ENCODE results near the gene FAM163B. TPM values are rescaled to one million over a fixed set of nuclear protein-coding genes. Genes with fewer than 3 reads are reported as not detected.

Gene FAM163B
- total and polyA plus RNA-seq, 2 donors (not counting 3 experiments of a cell fraction or from before 2014, with no cell fraction given), result not detected

- intact Hi-C loops (cut with micrococcal nuclease), result no loop called here
- BruUV-seq (replicated peaks), result no TSS peak
- Histone ChIP-seq H4K20me1 (replicated peaks; ENCODE audit: control insufficient read depth, extremely low read depth, insufficient read depth, low read length) (no peaks in the 10 kb centered on the region), H3K27ac (ENCODE audit: insufficient read depth, low read depth, low read length) (no peak overlapping the region), H3K36me3 (ENCODE audit: control insufficient read depth in 2 of 2, extremely low read depth in 1 of 2, insufficient read depth in 2 of 2, low read length in 2 of 2) (no peaks in the 10 kb centered on the region), H3K4me3 (replicated peaks in 1 of 3; ENCODE audit: insufficient read depth in 1 of 3, low read depth in 1 of 3, low read length in 3 of 3) (no peak overlapping the region), H3K9me3 (replicated peaks; ENCODE audit: control insufficient read depth, insufficient read depth, low read length) (no peaks in the 10 kb centered on the region), H3K4me2 (ENCODE audit: insufficient read depth, low read length) (no peak overlapping the region), H3K9ac (replicated peaks; ENCODE audit: extremely low read depth, insufficient read depth, low read length) (no peak overlapping the region), H3K27me3 (ENCODE audit: control insufficient read depth in 2 of 2, insufficient read depth in 2 of 2, low read length in 2 of 2) (no peaks in the 10 kb centered on the region), H3K79me2 (ENCODE audit: control insufficient read depth, insufficient read depth, low read length) (no peaks in the 10 kb centered on the region), H3K4me1 (ENCODE audit: control insufficient read depth, extremely low read depth, insufficient read depth, low read length) (no peaks in the 10 kb centered on the region), H2AFZ (ENCODE audit: low read depth, low read length) (no peak overlapping the region), H3K9me1 (replicated peaks; ENCODE audit: control insufficient read depth, extremely low read depth, insufficient read depth, low read length) (no peaks in the 10 kb centered on the region)
- FAIRE-seq (no peak), DNase-seq (ENCODE audit: low read depth, low spot score) (no peak)
- ChIA-PET CTCF (no interaction called here), POLR2A (no interaction called here)
- dilution Hi-C loops (cut with MboI; ENCODE audit: extremely low pct_ligation_motif_present, low sequenced_read_pairs), result no loop called here
- TF ChIP-seq MYC (IDR thresholded peaks at IDR 0.05; ENCODE audit: low read depth, low read length) (no peak), POLR2A (IDR thresholded peaks at IDR 0.05; ENCODE audit: low read depth, low read length) (no peak), POLR2AphosphoS5 (IDR thresholded peaks at IDR 0.05; ENCODE audit: insufficient read depth, low read depth, low read length) (no peak), GATA2 (IDR thresholded peaks at IDR 0.05; ENCODE audit: insufficient read depth, insufficient read length, low read depth, low read length) (no peak), JUN (IDR thresholded peaks at IDR 0.05; ENCODE audit: borderline replicate concordance, insufficient read depth, insufficient read length, low read depth) (no peak), EZH2 (IDR thresholded peaks at IDR 0.05; ENCODE audit: borderline replicate concordance, low read depth, low read length, severe bottlenecking) (no peak), FOS (IDR thresholded peaks at IDR 0.05; ENCODE audit: borderline replicate concordance, insufficient read depth, low read length) (no peak), MAX (IDR thresholded peaks at IDR 0.05; ENCODE audit: insufficient read depth, insufficient read length) (no peak)
- TF ChIP-seq, protein P1, sequence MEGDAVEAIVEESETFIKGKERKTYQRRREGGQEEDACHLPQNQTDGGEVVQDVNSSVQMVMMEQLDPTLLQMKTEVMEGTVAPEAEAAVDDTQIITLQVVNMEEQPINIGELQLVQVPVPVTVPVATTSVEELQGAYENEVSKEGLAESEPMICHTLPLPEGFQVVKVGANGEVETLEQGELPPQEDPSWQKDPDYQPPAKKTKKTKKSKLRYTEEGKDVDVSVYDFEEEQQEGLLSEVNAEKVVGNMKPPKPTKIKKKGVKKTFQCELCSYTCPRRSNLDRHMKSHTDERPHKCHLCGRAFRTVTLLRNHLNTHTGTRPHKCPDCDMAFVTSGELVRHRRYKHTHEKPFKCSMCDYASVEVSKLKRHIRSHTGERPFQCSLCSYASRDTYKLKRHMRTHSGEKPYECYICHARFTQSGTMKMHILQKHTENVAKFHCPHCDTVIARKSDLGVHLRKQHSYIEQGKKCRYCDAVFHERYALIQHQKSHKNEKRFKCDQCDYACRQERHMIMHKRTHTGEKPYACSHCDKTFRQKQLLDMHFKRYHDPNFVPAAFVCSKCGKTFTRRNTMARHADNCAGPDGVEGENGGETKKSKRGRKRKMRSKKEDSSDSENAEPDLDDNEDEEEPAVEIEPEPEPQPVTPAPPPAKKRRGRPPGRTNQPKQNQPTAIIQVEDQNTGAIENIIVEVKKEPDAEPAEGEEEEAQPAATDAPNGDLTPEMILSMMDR (IDR thresholded peaks at IDR 0.05; ENCODE audit: extremely low read depth in 1 of 2, insufficient read depth in 1 of 2, low read depth in 1 of 2, low read length in 2 of 2), result no peak
These were observed 30.4 kb upstream of the FAM163B start for GRCh38 chr9:133639613-133640012.

Measured in endothelial cell of umbilical vein (primary cell).